ENCODE results near the gene WDR13. TPM values are rescaled to one million over a fixed set of nuclear protein-coding genes. Genes with fewer than 3 reads are reported as not detected.
A peak's percentile ranks its signal among the peaks of the same experiment; 100 is the strongest.
"Not testable (repeated sequence)": the region's sequence is repeated elsewhere in the genome, so short reads cannot be mapped to it uniquely, and the experiment has no call there.

The WDR13 gene
- total RNA-seq, 1 experiment from 2014 or later, result 106 TPM

GRCh38 chrX:48645669-48646068 lies 48.4 kb downstream of the WDR13 start:
- Histone ChIP-seq H3K27me3 (ENCODE audit: low read length) (no peaks in the 10 kb centered on the region), H2AFZ (ENCODE audit: low read length) (no peak overlapping the region), H3K9me2 (replicated peaks; ENCODE audit: low read length) (no peaks in the 10 kb centered on the region), H4K20me1 (ENCODE audit: low read length) (no peaks in the 10 kb centered on the region), H3K4me3 (ENCODE audit: low read length) (no peak overlapping the region), H3K36me3 (ENCODE audit: low read depth, low read length) (no peaks in the 10 kb centered on the region), H3K79me2 (ENCODE audit: low read length) (no peaks in the 10 kb centered on the region), H3K9me3 (ENCODE audit: low read length) (no peaks in the 10 kb centered on the region), H3K4me1 (ENCODE audit: insufficient read depth, low read length) (peaks cover 12% of the 10 kb centered on the region), H3K4me2 (ENCODE audit: low read length) (no peak overlapping the region), H3F3A (ENCODE audit: low read length, unreplicated experiment) (no peaks in the 10 kb centered on the region), H3K9ac (ENCODE audit: low read length) (no peak overlapping the region), H3K27ac (ENCODE audit: low read length) (no peak overlapping the region)
- ChIA-PET POLR2A (ENCODE audit: unreplicated experiment) (no interaction called here), CTCF (no interaction called here)
- no TSS peak for BruUV-seq (replicated peaks)
- DNase-seq (no peak), ATAC-seq (no peak)
- no peak for TF ChIP-seq EZH2 (IDR thresholded peaks at IDR 0.05; ENCODE audit: low read length, unreplicated experiment)
- intact Hi-C loops (cut with micrococcal nuclease), result loop anchor here (5.0 kb wide), 1 partner anchor 302 kb away; no protein-coding TSS in a partner anchor

- ChIA-PET POLR2A (ENCODE audit: unreplicated experiment) (interaction anchor here (0.7 to 0.9 kb wide), 2 partner anchors 28 to 89 kb away, joined by 3 read pairs; no protein-coding TSS in a partner anchor), CTCF (interaction anchor here (0.6 to 0.7 kb wide), 3 partner anchors 28 to 961 kb away, joined by 3 to 10 read pairs (median 3); no protein-coding TSS in a partner anchor)
- H4K20me1 ChIP-seq (ENCODE audit: low read length), result no peaks in the 10 kb centered on the region
- peak; percentile 76 for ATAC-seq
- H3K36me3 ChIP-seq (ENCODE audit: low read depth, low read length), result no peaks in the 10 kb centered on the region
- H3K79me2 ChIP-seq (ENCODE audit: low read length), result no peaks in the 10 kb centered on the region
- H3K9me3 ChIP-seq (ENCODE audit: low read length), result no peaks in the 10 kb centered on the region
- no peak overlapping the region for H3K27ac ChIP-seq (ENCODE audit: low read length)
- H3K4me1 ChIP-seq (ENCODE audit: insufficient read depth, low read length), result peaks cover 12% of the 10 kb centered on the region
- BruUV-seq (replicated peaks), result no TSS peak
- TF ChIP-seq CTCF (conservative IDR thresholded peaks at IDR 0.05; ENCODE audit: low read depth, low read length) (peak; percentile 51), EZH2 (IDR thresholded peaks at IDR 0.05; ENCODE audit: low read length, unreplicated experiment) (no peak)
- no peak overlapping the region for H3K4me3 ChIP-seq (ENCODE audit: low read length)
- intact Hi-C loops (cut with micrococcal nuclease), result loop anchor here (1.0 to 5.0 kb wide), 2 partner anchors 48 to 299 kb away; partner anchors contain the start of gene SUV39H1
- H2AFZ ChIP-seq (ENCODE audit: low read length), result no peak overlapping the region
- no peaks in the 10 kb centered on the region for H3K9me2 ChIP-seq (replicated peaks; ENCODE audit: low read length)
- no peaks in the 10 kb centered on the region for H3F3A ChIP-seq (ENCODE audit: low read length, unreplicated experiment)
- H3K4me2 ChIP-seq (ENCODE audit: low read length), result 0 out of 2 replicates have a peak overlapping the region, but pooled peaks have one; percentile 3
- no peak overlapping the region for H3K9ac ChIP-seq (ENCODE audit: low read length)
- H3K27me3 ChIP-seq (ENCODE audit: low read length), result no peaks in the 10 kb centered on the region
- peak; percentile 59 for DNase-seq
These were observed 51.1 kb downstream of the WDR13 start for GRCh38 chrX:48648336-48648751.

GRCh38 chrX:48649102-48649501 lies 51.8 kb downstream of the WDR13 start:
- H2AFZ ChIP-seq (ENCODE audit: low read length), result no peak overlapping the region
- no peaks in the 10 kb centered on the region for H3F3A ChIP-seq (ENCODE audit: low read length, unreplicated experiment)
- ATAC-seq, result peak; percentile 84
- no peak overlapping the region for H3K9ac ChIP-seq (ENCODE audit: low read length)
- no peaks in the 10 kb centered on the region for H3K79me2 ChIP-seq (ENCODE audit: low read length)
- H3K4me2 ChIP-seq (ENCODE audit: low read length), result 0 out of 2 replicates have a peak overlapping the region, but pooled peaks have one; percentile 21
- H3K27me3 ChIP-seq (ENCODE audit: low read length), result no peaks in the 10 kb centered on the region
- peak overlapping the region; percentile 24; the same call in 1 of the 2 replicates for H3K27ac ChIP-seq (ENCODE audit: low read length)
- no peak overlapping the region for H3K4me3 ChIP-seq (ENCODE audit: low read length)
- intact Hi-C loops (cut with micrococcal nuclease), result loop anchor here (5.0 kb wide), 1 partner anchor 298 kb away; no protein-coding TSS in a partner anchor
- H3K9me3 ChIP-seq (ENCODE audit: low read length), result no peaks in the 10 kb centered on the region
- no peaks in the 10 kb centered on the region for H3K9me2 ChIP-seq (replicated peaks; ENCODE audit: low read length)
- no peaks in the 10 kb centered on the region for H3K36me3 ChIP-seq (ENCODE audit: low read depth, low read length)
- TF ChIP-seq EZH2phosphoT487 (IDR thresholded peaks at IDR 0.05; ENCODE audit: borderline replicate concordance, low read length) (no peak), EZH2 (IDR thresholded peaks at IDR 0.05; ENCODE audit: low read length, unreplicated experiment) (no peak), CTCF (conservative IDR thresholded peaks at IDR 0.05; ENCODE audit: low read depth, low read length) (no peak)
- H4K20me1 ChIP-seq (ENCODE audit: low read length), result no peaks in the 10 kb centered on the region
- BruUV-seq (replicated peaks), result no TSS peak
- DNase-seq, result peak; percentile 70
- peaks cover 12% of the 10 kb centered on the region for H3K4me1 ChIP-seq (ENCODE audit: insufficient read depth, low read length)
- CTCF ChIA-PET, result no interaction called here
- POLR2A ChIA-PET (ENCODE audit: unreplicated experiment), result interaction anchor here (0.6 to 0.9 kb wide), 2 partner anchors 27 to 152 kb away, joined by 3 read pairs; no protein-coding TSS in a partner anchor

GRCh38 chrX:48652055-48652579 lies 54.8 kb downstream of the WDR13 start:
- H3K79me2 ChIP-seq (ENCODE audit: low read length); H3K4me3 ChIP-seq (ENCODE audit: low read length); H4K20me1 ChIP-seq (ENCODE audit: low read length); CTCF ChIA-PET; H3K27me3 ChIP-seq (ENCODE audit: low read length); ATAC-seq; DNase-seq; BruUV-seq (replicated peaks); H3K9me3 ChIP-seq (ENCODE audit: low read length); H3K27ac ChIP-seq (ENCODE audit: low read length); H3F3A ChIP-seq (ENCODE audit: low read length, unreplicated experiment); H3K9ac ChIP-seq (ENCODE audit: low read length); H3K9me2 ChIP-seq (replicated peaks; ENCODE audit: low read length); H3K4me2 ChIP-seq (ENCODE audit: low read length); intact Hi-C loops (cut with micrococcal nuclease); POLR2A ChIA-PET (ENCODE audit: unreplicated experiment); H3K36me3 ChIP-seq (ENCODE audit: low read depth, low read length); H2AFZ ChIP-seq (ENCODE audit: low read length): not testable (repeated sequence)
- peaks cover 12% of the 10 kb centered on the region for H3K4me1 ChIP-seq (ENCODE audit: insufficient read depth, low read length)

GRCh38 chrX:48654746-48655145 lies 57.5 kb downstream of the WDR13 start:
- BruUV-seq (replicated peaks); H3K9ac ChIP-seq (ENCODE audit: low read length); H3K79me2 ChIP-seq (ENCODE audit: low read length); H3K9me3 ChIP-seq (ENCODE audit: low read length); H3K9me2 ChIP-seq (replicated peaks; ENCODE audit: low read length); POLR2A ChIA-PET (ENCODE audit: unreplicated experiment); H3F3A ChIP-seq (ENCODE audit: low read length, unreplicated experiment); CTCF ChIA-PET; ATAC-seq; H3K4me1 ChIP-seq (ENCODE audit: insufficient read depth, low read length); DNase-seq; H3K36me3 ChIP-seq (ENCODE audit: low read depth, low read length); H4K20me1 ChIP-seq (ENCODE audit: low read length); H3K27me3 ChIP-seq (ENCODE audit: low read length); H3K27ac ChIP-seq (ENCODE audit: low read length); intact Hi-C loops (cut with micrococcal nuclease): not testable (repeated sequence)
- Histone ChIP-seq H3K4me2 (ENCODE audit: low read length) (peak overlapping the region; percentile 64), H3K4me3 (ENCODE audit: low read length) (peak overlapping the region; percentile 42; the same call in 1 of the 2 replicates), H2AFZ (ENCODE audit: low read length) (peak overlapping the region; percentile 50; the same call in 1 of the 2 replicates)
